Measurements from ENCODE around the gene TRPM7.
"Not testable (repeated sequence)": the region's sequence is repeated elsewhere in the genome, so short reads cannot be mapped to it uniquely, and the experiment has no call there.

- TF ChIP-seq CTCF (conservative IDR thresholded peaks at IDR 0.05; ENCODE audit: low read depth, low read length); EZH2 (IDR thresholded peaks at IDR 0.05; ENCODE audit: borderline replicate concordance, low read depth, low read length, poor library complexity, severe bottlenecking): not testable (repeated sequence)
Measured at GRCh38 chr15:50602028-50602427, 84.6 kb downstream of the TRPM7 start.
